Measurements from ENCODE around the gene KRT33B. TPM values are rescaled to one million over a fixed set of nuclear protein-coding genes. Genes with fewer than 3 reads are reported as not detected.

Gene KRT33B
- total RNA-seq, 3 donors from 2014 or later, result not detected

DNA sequence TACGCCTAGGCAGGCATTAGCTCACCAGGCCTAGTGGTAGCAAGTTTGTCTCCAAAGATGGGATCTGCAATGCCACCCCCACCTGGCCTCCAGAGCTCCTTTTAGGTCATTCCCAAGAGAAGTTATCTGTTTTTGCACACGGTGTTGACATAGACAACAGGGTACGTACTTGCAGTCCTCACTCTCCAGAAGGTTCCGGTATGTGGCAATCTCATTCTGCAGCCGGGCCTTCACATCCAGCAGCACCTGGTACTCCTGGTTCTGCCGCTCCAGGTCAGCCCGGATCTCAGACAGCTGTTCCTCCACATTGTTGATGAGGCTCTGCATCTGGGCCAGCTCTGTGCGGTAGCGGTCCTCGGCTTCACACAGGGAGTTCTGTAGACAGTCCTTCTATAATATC is 37.6 kb upstream of the KRT33B start:
- no peak for ATAC-seq
- no peaks in the 10 kb centered on the region for H3K4me1 ChIP-seq (ENCODE audit: low read depth)
- no peak overlapping the region for H3K4me3 ChIP-seq
- intact Hi-C loops (cut with DNase I, micrococcal nuclease), result no loop called here
- H3K36me3 ChIP-seq (ENCODE audit: low read depth), result no peaks in the 10 kb centered on the region
- TF ChIP-seq, protein P1, sequence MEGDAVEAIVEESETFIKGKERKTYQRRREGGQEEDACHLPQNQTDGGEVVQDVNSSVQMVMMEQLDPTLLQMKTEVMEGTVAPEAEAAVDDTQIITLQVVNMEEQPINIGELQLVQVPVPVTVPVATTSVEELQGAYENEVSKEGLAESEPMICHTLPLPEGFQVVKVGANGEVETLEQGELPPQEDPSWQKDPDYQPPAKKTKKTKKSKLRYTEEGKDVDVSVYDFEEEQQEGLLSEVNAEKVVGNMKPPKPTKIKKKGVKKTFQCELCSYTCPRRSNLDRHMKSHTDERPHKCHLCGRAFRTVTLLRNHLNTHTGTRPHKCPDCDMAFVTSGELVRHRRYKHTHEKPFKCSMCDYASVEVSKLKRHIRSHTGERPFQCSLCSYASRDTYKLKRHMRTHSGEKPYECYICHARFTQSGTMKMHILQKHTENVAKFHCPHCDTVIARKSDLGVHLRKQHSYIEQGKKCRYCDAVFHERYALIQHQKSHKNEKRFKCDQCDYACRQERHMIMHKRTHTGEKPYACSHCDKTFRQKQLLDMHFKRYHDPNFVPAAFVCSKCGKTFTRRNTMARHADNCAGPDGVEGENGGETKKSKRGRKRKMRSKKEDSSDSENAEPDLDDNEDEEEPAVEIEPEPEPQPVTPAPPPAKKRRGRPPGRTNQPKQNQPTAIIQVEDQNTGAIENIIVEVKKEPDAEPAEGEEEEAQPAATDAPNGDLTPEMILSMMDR (IDR thresholded peaks at IDR 0.05), result no peak
- DNase-seq, result no peak
- H3K9me3 ChIP-seq, result no peaks in the 10 kb centered on the region

DNA sequence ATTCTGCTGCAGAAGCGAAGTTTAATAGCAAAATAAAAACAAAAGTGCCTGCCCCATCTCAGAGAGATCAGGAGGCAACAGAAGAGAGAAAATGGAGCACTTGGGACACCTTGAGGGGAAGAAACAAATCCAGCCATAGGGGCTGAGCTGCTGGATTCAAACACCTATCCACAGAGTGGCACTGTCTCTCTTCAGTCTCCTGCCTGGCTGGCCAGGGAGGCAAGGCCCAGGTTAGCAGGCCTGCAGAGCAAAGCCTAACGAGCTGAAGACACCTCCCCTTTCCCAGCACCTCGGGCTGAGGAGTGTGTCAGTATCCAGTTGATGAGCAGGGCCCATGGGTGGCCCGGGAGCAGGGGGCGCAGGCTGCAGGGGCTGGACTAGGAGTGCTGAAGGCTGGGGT is 36.6 kb upstream of the KRT33B start:
- ATAC-seq (no peak), DNase-seq (no peak)
- intact Hi-C loops (cut with DNase I, micrococcal nuclease), result no loop called here
- H3K9me3 ChIP-seq, result no peaks in the 10 kb centered on the region
- TF ChIP-seq, protein P1 (IDR thresholded peaks at IDR 0.05), result no peak
- no peaks in the 10 kb centered on the region for H3K4me1 ChIP-seq (ENCODE audit: low read depth)
- no peaks in the 10 kb centered on the region for H3K36me3 ChIP-seq (ENCODE audit: low read depth)
- H3K4me3 ChIP-seq, result no peak overlapping the region

DNA sequence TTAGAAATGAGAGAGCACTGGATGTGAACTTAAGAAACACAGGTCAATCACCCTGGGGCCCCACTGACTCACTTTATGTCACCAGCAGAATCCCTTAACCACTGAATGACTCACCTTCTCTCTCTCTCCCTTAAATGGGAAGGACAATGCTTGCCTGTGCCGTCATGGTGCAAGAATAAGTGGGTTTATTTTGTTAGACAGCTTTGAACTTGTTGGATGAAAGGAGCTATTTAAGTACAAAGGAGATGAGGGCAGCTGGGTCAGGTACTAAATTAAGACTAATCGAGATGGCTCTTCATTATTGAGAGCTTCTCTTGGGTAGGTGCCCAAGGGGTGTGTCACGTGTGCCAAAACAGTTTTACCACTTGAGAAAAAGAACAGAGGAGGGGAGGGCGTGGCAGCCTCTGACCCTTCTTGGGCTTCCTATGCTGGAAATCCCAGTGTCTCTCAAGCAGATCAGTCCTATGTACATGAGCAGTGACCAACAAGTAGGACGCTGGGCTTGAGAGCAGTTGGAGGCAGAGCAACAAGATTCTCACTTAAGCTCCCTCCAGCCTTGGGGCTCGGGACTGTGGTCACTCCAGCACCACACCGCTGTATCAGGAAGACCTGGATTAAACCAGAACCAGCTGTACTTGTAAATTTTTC is 34.5 kb upstream of the KRT33B start:
- no peaks in the 10 kb centered on the region for H3K36me3 ChIP-seq (ENCODE audit: low read depth)
- TF ChIP-seq, protein P1 (IDR thresholded peaks at IDR 0.05), result no peak
- no peak for ATAC-seq
- intact Hi-C loops (cut with DNase I, micrococcal nuclease), result no loop called here
- no peak for DNase-seq
- H3K4me1 ChIP-seq (ENCODE audit: low read depth), result no peaks in the 10 kb centered on the region
- H3K9me3 ChIP-seq, result no peaks in the 10 kb centered on the region
- no peak overlapping the region for H3K4me3 ChIP-seq

DNA sequence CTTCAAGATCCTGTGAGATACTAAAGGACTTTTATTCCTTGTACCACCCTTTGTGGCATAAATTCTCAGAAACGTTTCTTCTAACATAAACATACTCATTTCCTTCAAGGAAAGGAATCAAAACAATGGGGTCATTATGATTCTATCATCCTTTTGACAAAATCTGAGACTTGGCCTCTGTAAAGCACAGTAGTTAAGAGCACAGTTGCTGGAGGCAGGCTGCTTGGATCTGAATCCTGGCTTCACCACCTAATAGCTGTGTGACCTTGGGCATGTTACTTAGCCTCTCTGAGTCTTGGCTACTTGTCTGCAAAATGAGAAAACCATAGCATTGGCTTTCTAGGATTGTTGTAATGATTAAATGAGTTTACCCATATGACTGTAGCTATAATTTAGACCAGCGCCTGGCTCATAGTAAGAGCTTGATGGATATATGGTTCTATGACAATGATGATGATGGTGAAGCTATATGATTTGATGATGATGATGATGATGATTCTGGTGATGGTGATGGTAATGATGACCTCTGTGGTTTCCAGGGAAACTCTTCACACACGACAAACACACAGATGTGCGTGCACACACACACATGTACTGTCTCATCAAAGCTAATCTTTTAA is 33.9 kb upstream of the KRT33B start:
- ATAC-seq (no peak), DNase-seq (no peak)
- Histone ChIP-seq H3K4me3 (no peak overlapping the region), H3K9me3 (no peaks in the 10 kb centered on the region), H3K4me1 (ENCODE audit: low read depth) (no peaks in the 10 kb centered on the region), H3K36me3 (ENCODE audit: low read depth) (no peaks in the 10 kb centered on the region)
- intact Hi-C loops (cut with DNase I, micrococcal nuclease), result no loop called here
- TF ChIP-seq, protein P1 (IDR thresholded peaks at IDR 0.05), result no peak

DNA sequence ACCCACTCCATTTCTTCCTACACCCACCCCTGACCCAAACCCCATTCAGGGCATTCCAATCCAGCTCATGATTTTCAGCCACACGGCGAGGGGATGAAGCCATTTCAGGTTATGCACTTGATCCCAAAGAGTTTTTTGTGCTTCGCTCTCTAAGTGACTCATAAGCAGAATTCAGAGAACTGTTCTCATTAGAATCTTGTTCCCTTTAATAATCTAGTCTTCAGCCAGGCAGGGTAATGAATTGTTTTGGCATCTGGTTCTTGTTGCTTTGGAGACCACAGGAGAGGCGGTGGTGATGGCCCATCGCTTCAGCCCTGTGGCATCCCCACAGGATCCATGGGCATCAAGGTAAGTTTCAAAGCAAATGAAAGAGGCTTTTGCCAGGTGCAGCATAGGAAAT is 32.5 kb upstream of the KRT33B start:
- no peak for ATAC-seq
- Histone ChIP-seq H3K4me3 (no peak overlapping the region), H3K9me3 (no peaks in the 10 kb centered on the region), H3K36me3 (ENCODE audit: low read depth) (no peaks in the 10 kb centered on the region), H3K4me1 (ENCODE audit: low read depth) (no peaks in the 10 kb centered on the region)
- no peak for DNase-seq
- TF ChIP-seq, protein P1 (IDR thresholded peaks at IDR 0.05), result no peak
- intact Hi-C loops (cut with DNase I, micrococcal nuclease), result no loop called here
